Measurements from ENCODE around the gene WDFY4. TPM values are rescaled to one million over a fixed set of nuclear protein-coding genes. Genes with fewer than 3 reads are reported as not detected.

The WDFY4 gene
- total and polyA plus RNA-seq, 2 of the 4 experiments (the other 2 are of a cell fraction) = not detected

GRCh38 chr10:48938281-48938680 is 253.6 kb downstream of the WDFY4 start:
- in situ Hi-C loops (cut with MboI; ENCODE audit: low sequenced_read_pairs) (no loop called here), dilution Hi-C loops (cut with HindIII; ENCODE audit: low sequenced_read_pairs, unreplicated experiment) (no loop called here), intact Hi-C loops (cut with micrococcal nuclease) (no loop called here)
- H3K9ac ChIP-seq (ENCODE audit: low read depth, low read length) = no peak overlapping the region
- no peak overlapping the region for H2BK5ac ChIP-seq (ENCODE audit: low read depth, low read length, poor library complexity, severe bottlenecking)
- peaks cover 27% of the 10 kb centered on the region for H3K27me3 ChIP-seq (ENCODE audit: control insufficient read depth, insufficient read depth, low read length)
- no peak overlapping the region for H3K56ac ChIP-seq (ENCODE audit: extremely low read depth, insufficient read depth, low read length)
- H3K4me2 ChIP-seq (ENCODE audit: low read depth, low read length) = no peak overlapping the region
- H3K36me3 ChIP-seq (ENCODE audit: control insufficient read depth, insufficient read depth, low read length) = no peaks in the 10 kb centered on the region
- POLR2A ChIA-PET (ENCODE audit: unreplicated experiment) = no interaction called here
- H3K9me3 ChIP-seq (ENCODE audit: control insufficient read depth, insufficient read depth, low read length) = no peaks in the 10 kb centered on the region
- no peak overlapping the region for H3K27ac ChIP-seq (ENCODE audit: insufficient read depth, low read length)
- no peak overlapping the region for H2BK15ac ChIP-seq (ENCODE audit: low read depth, low read length)
- H3K9me1 ChIP-seq (ENCODE audit: insufficient read depth, low read length) = no peaks in the 10 kb centered on the region
- H3K79me1 ChIP-seq (ENCODE audit: low read depth in 1 of 2, low read length in 2 of 2) = no peaks in the 10 kb centered on the region
- H2AK9ac ChIP-seq (replicated peaks; ENCODE audit: low read depth, low read length, poor library complexity) = no peak overlapping the region
- H3K23ac ChIP-seq (ENCODE audit: low read depth, low read length) = no peak overlapping the region
- CTCF ChIA-PET = no interaction called here
- no peak overlapping the region for H4K8ac ChIP-seq (ENCODE audit: low read depth in 2 of 2, low read length in 2 of 2)
- no peaks in the 10 kb centered on the region for H4K20me1 ChIP-seq (ENCODE audit: insufficient read depth, low read length)
- H3K4me3 ChIP-seq (ENCODE audit: insufficient read depth, low read depth, low read length) = no peak overlapping the region
- H3K4ac ChIP-seq (ENCODE audit: low read depth, low read length) = no peak overlapping the region
- no peak overlapping the region for H2BK20ac ChIP-seq (ENCODE audit: low read depth, low read length)
- TF ChIP-seq RAD21 (IDR thresholded peaks at IDR 0.05; ENCODE audit: low read length) = no peak
- no peak for TF ChIP-seq CTCF (conservative IDR thresholded peaks at IDR 0.05; ENCODE audit: low read depth, low read length)
- no peak for TF ChIP-seq MAFK (IDR thresholded peaks at IDR 0.05; ENCODE audit: low read depth, low read length)
- no peak for TF ChIP-seq SMC3 (IDR thresholded peaks at IDR 0.05; ENCODE audit: low read depth, low read length)
- TF ChIP-seq POLR2A (IDR thresholded peaks at IDR 0.05; ENCODE audit: low read depth, low read length) = no peak
- TF ChIP-seq FOS (IDR thresholded peaks at IDR 0.05; ENCODE audit: low read depth, low read length) = no peak
- TF ChIP-seq MAZ (IDR thresholded peaks at IDR 0.05; ENCODE audit: borderline replicate concordance, low read depth, low read length) = no peak
- no peak overlapping the region for H3K18ac ChIP-seq (ENCODE audit: low read depth, low read length)
- BruUV-seq (replicated peaks) = no TSS peak
- ATAC-seq (ENCODE audit: low read depth) (no peak), DNase-seq (no peak)
- no peak overlapping the region for H3K14ac ChIP-seq (replicated peaks; ENCODE audit: low read depth, low read length)
- no peaks in the 10 kb centered on the region for H3K4me1 ChIP-seq (ENCODE audit: control insufficient read depth, insufficient read depth, low read length)
- no peak overlapping the region for H2AK5ac ChIP-seq (ENCODE audit: low read depth, low read length)
- no peak overlapping the region for H4K5ac ChIP-seq (ENCODE audit: low read depth, low read length)
- H2BK120ac ChIP-seq (ENCODE audit: low read depth, low read length) = no peak overlapping the region
- H4K91ac ChIP-seq (ENCODE audit: insufficient read depth, low read depth, low read length) = no peak overlapping the region
- no peak overlapping the region for H2AFZ ChIP-seq (replicated peaks; ENCODE audit: low read length, poor library complexity)
- no CpG with 5 or more reads among the region's 2 CpGs for WGBS, 2 experiments (ENCODE audit: extremely low coverage in 2 of 2, insufficient read length in 1 of 2)

Measured in IMR-90 (cell line).